H1 (cell line): Measurements from ENCODE around the gene SHROOM4.

Source experiments
- ASH2L ChIP-seq: fragments of 200-600, 300-600 bp; sonication (generic); IDR thresholded peaks from one replicate; pipeline ENCODE4 v1.7.1; 2017; ENCODE audit warnings: low read length
- EZH2 ChIP-seq: fragments of 200-600 bp; sonication (generic); IDR thresholded peaks from 2 replicates; pipeline ENCODE4 v1.7.1; 2012; ENCODE audit warnings: low read depth, mild to moderate bottlenecking, moderate library complexity, low read length, inconsistent platforms; ENCODE audit not compliant: severe bottlenecking
- SP2 ChIP-seq: IDR thresholded peaks from 2 replicates; pipeline ENCODE4 v1.6.1; 2012; ENCODE audit warnings: mild to moderate bottlenecking, low read length, inconsistent platforms

- no peak for TF ChIP-seq ASH2L
- TF ChIP-seq EZH2: no peak
- TF ChIP-seq SP2: no peak
Observed at GRCh38 chrX:50680990-50681389, 133.0 kb downstream of the SHROOM4 start.
